DMS153 treated with DMSO at 0.1 percent for 48 hours (cell line): ENCODE data around the gene UBAP2L.
"Not testable (repeated sequence)": the region's sequence is repeated elsewhere in the genome, so short reads cannot be mapped to it uniquely, and the experiment has no call there.

ENCODE experiments used
- DNase-seq: peaks from one replicate; lab custom pipeline; 2025; ENCODE audit not compliant: unreplicated experiment; lab: John Stamatoyannopoulos, UW

Gene UBAP2L

DNA sequence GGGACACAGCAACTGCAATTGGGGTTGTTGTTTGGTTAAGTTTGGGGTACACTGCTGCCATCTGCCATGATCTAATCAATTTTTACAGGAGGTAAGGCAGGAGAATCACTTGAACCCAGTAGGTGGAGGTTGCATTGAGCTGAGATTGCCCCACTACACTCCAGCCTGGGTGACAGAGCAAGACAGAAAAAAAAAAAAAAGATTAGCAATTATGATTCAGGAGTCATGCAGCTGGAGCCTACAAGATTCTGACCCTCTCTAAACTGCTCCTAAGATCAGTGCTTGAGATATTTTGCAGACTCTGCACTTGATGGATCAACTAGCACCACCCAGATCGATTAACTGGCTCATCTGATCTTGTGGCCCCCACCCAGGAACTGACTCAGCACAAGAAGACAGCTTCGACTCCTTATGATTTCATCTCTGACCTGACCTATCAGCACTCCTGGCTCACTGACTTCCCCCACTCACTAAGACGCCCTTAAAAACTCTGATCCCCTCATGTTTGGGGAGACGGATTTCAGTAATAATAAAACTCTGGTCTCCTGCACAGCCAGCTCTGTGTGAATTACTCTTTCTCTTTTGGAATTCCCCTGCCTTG lies 87.0 kb downstream of the UBAP2L start:
- DNase-seq = not testable (repeated sequence)

DNA sequence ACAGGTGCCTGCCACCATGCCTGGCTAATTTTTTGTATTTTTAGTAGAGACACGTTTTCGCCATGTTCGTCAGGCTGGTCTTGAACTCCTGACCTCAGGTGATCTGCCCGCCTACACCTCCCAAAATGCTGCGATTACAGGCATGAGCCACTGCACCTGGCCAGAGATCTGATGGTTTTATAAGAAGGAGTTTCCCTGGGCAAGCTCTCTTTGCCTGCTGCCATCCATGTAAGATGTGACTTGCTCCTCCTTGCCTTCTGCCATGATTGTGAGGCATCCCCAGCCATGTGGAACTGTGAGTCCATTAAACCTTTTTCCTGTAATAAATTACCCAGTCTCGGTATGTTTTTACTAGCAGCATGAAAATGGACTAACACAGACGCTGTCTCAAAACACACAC lies 88.4 kb downstream of the UBAP2L start:
- DNase-seq = not testable (repeated sequence)

DNA sequence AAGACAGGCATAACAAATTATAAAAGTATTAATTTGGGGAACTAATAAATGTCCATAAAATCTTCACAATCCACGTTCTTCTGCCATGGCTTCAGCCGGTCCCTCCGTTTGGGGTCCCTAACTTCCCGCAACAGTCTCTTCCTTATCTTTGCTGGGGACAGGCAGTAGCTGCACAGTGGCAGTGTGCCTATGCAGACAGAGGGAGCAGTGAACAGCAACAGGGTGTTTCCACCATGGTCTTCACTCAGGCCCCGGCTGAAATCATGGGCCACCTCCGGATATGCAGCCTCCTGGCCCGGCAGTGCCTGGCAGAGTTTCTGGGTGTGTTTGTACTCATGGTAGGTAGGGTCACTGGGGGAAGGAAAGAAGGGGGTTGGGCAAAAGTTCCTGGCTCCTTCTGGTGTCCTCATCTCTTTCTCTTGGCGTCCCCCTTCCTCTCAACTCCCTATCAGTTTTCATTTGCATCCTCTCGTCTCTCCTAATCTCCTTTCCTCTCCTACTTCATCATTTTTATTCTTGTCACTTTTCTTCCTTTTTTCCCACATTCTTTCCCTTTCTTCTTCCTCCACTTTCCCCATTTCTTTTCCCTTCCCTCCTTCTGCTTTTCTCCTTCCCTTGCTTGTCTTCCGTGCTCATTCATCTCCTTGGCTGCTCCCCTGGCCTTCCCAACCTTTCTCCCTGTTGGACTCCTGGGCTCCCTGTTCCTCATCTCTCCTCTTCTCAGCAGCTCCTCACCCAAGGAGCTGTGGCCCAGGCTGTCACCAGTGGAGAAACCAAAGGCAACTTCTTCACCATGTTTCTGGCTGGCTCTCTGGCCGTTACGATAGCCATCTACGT lies 91.7 kb downstream of the UBAP2L start:
- not testable (repeated sequence) for DNase-seq

DNA sequence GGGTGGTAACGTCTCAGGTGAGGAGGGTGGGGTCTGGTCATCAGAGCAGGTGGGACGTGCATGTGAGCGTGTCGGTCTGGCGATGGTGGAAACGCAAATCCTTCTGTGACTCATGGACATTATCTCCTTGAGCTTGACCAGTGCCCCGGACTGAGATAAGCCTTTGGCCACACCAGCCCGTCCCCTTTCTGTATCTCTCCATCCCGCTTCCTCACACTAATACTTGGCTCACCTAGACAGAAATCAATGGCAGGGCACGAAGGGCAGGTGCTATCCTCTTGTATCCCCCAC lies 92.3 kb downstream of the UBAP2L start:
- no peak for DNase-seq

DNA sequence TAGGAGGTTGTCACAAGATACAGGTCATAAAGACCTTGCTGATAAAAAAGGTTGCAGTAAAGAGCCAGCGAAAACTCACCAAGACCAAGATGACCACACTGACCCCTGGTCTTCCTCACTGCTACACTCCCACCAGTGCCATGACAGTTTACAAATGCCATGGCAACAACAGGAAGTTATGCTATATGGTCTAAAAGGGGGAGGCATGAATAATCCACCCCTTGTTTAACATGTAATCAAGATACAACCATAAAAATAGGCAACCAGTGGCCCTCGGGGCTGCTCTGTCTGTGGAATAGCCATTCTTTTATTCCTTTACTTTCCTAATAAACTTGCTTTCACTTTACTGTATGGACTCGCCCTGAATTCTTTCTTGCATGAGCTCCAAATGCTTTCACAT lies 93.5 kb downstream of the UBAP2L start:
- DNase-seq = not testable (repeated sequence)

DNA sequence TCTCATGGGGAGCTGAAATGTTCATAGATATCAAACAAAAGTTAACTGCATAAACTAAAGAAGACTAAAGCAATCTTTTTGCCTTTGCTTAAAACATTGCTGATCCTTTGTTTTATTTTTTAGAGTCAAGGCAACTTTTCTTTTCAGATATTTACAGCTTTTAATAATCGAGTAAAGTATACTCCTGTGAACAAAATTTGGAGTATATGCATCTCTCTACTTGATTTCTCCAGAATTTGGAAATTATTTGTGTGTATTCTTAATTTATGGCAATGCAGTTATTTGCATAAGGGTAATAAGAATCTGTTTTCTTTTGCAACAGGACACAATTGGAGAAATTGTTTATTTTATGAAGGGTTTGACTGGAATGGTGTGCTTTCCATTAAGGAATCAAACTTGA lies 95.9 kb downstream of the UBAP2L start:
- no peak for DNase-seq

DNA sequence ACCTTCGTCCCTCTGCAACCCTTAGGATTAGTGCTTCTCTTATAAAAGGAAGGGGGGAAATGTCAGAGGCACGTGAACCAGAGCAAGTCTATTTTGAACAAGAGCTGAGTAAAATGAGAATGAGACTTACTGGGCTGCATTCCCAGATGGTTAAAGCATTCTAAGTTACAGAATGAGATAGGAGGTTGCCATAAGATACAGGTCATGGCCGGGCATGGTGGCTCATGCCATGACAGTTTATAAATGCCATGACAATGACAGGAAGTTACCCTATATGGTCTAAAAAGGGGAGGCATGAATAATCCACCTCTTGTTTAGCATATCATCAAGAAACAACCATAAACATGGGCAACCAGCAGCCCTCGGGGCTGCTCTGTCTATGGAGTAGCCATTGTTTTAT lies 97.6 kb downstream of the UBAP2L start:
- DNase-seq = no peak
